ENCODE data around the gene PRDM16.

DNA sequence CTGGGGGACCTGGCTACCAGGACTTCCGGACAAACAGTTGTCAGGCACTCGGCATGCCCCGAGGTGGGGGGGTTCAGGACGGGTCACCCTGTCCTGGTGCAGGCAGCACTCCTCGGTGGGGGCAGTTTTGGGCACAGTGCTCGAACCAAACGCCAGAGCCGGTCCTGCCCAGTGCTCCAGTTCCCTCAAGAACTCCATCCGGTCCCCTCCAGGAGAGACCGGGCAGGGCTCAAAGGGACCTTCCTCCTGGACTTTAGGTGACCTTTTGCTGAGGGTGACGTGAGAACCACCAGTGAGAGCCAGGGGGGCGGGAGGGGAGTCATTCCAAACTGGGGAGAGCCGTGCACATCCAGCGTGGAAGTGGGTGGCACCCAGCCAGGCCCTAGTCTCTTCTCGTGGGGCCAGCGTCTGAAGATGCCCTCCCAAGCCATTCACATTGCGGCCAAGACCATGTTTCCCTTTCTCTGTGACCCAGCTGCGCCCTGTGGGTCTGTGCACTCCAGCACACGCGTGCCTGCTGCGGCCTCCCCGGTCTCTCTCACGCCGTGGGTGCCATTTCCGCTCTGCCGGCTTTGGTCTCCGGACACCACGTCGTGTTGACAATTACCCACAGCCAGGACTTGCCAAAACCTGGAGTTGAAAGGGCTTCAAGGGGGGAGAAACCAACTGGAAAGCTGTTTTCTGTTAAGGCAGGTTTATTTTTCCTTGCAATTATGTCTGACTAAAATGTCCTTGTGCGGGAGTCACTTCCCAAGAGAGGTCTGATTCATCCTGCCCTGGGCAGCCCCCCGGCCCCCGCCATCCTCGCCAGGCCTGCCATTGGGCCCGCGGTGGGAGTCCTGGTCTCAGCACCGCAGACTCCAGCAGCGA, 206.7 kb downstream of the PRDM16 start:
- TF ChIP-seq POLR2A (IDR thresholded peaks at IDR 0.05), result no peak
- no peak for TF ChIP-seq CTCF (IDR thresholded peaks at IDR 0.05)

Measured in thyroid gland (tissue), 4 donors.